GM12873 (cell line): ENCODE measurements around the gene ANKRD35.

Source experiments
- TF ChIP-seq, protein P1 (sequence below): IDR thresholded peaks from 2 replicates; pipeline ENCODE4 v1.5.1; 2012; ENCODE audit warnings: low read depth, mild to moderate bottlenecking, moderate library complexity, low read length, control low read depth; ENCODE audit not compliant: insufficient read depth; ENCODE audit errors: missing control alignments

ANKRD35 gene

DNA sequence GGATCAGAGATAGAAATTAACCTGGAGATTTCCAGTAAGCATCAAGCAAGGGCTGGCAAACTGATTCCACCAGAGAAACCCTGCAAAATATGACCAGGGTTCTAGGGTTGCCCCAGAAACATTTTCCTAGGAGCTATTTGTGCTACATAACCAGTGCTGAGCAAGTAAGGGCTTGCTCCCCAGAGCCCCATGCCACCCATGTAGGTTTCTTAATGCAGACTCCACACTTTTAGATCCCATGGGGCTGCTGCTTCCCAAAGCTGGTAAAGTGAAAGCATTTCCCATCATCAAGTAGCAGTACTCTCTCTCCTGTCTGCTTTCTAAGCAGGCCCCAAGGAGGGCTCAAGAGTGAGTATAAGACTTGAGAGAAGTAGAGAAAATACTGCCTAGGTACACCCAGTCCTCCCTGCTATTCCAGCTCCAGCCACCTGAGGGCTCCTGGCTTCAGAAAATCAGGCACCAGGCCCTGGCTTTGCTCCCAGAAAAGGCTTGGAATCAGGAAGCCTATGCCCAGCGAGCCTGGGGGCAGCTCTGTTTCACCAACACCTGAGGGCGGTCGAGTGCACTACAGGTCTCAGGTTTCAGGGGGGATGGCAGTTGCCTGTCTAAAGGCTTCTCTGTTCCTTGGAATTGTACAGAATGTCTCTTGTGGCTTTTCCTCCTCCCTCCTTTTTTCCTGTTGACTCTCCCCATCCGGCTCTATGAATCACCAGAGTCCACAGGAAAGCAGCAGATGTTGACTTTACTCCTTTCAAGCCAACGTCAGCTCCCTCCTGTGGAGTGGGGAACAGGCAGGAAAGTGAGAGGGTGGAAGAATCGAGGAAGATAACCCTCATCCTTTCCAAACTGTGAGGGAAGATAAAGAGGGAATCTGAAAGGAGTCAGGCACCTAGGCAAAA, 6.2 kb upstream of the ANKRD35 start:
- TF ChIP-seq, protein P1, sequence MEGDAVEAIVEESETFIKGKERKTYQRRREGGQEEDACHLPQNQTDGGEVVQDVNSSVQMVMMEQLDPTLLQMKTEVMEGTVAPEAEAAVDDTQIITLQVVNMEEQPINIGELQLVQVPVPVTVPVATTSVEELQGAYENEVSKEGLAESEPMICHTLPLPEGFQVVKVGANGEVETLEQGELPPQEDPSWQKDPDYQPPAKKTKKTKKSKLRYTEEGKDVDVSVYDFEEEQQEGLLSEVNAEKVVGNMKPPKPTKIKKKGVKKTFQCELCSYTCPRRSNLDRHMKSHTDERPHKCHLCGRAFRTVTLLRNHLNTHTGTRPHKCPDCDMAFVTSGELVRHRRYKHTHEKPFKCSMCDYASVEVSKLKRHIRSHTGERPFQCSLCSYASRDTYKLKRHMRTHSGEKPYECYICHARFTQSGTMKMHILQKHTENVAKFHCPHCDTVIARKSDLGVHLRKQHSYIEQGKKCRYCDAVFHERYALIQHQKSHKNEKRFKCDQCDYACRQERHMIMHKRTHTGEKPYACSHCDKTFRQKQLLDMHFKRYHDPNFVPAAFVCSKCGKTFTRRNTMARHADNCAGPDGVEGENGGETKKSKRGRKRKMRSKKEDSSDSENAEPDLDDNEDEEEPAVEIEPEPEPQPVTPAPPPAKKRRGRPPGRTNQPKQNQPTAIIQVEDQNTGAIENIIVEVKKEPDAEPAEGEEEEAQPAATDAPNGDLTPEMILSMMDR: peak; percentile 88

DNA sequence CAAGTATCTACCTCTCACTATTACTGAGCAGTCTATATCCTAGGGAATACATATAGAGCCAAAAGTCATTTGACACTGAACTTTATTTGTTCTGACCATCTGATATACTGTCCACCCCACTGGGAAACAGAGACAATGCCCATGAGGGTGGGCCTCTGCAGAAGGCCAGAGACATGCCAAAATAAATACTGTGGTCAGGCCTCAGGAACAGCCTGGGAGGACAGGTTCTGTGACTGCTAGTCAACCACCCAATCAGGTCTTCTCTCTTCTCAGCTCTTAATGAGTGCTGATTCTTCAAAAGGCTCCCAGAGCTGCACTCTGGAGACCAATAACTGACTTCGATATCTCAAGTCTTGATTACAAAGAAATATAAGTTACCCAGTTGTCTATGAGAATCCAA, 5.5 kb upstream of the ANKRD35 start:
- TF ChIP-seq, protein P1: no peak

DNA sequence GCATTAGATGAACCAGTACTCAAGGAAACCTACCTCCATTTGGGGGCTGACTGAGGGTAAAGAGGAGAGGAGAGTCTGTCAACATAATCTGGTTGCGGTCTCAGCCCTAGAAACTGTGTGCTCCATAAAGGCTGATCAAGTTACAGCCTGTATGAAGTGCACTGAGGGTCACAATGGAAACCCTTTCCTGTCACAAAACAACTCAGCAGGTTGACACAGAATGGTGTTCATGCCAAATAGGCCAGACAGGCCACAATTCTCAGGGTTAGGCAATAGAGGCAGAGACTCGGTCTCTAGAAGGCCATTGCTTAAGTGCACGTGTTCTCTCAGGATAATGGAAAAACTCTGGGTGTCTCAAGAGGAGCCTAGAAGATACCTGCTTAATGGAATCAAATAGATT, 4.1 kb upstream of the ANKRD35 start:
- TF ChIP-seq, protein P1: no peak

DNA sequence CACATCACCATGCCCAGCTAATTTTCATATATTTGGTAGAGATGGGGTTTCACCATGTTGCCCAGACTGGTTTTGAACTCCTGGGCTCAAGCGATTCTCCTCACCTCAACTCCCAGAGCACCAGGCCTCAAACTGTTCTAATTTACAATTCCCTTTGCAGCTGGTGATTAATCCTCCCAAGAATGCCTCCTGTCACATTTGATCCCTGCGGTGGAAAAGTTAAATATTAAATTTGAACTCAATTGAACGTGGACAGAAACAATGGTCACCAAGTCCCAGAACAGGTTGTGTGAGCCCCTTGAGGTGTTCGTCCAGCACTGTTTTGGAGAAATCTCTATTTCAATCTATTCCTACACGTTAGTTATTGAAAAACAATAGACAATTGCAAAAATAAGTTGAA, 2.0 kb upstream of the ANKRD35 start:
- TF ChIP-seq, protein P1: no peak

DNA sequence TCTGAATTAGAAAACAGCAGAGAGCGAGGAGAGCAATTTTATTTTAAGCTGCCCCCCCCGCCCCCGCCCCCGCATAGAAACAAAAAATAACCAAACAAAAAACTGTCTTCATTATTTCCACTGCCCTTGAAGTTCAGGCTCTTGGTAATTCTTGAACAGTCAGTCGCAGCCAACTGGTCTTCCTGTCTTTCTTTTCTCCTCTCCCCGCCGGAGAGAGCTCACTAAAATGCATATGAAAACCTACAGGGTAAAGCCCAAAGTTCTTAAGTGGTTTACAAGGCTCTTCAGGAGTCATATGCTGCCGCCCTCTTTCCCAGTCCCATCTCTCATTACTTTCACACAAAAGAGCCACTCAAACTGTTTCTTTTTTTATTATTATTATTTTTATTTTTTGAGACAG, 1.1 kb upstream of the ANKRD35 start:
- TF ChIP-seq, protein P1: no peak

DNA sequence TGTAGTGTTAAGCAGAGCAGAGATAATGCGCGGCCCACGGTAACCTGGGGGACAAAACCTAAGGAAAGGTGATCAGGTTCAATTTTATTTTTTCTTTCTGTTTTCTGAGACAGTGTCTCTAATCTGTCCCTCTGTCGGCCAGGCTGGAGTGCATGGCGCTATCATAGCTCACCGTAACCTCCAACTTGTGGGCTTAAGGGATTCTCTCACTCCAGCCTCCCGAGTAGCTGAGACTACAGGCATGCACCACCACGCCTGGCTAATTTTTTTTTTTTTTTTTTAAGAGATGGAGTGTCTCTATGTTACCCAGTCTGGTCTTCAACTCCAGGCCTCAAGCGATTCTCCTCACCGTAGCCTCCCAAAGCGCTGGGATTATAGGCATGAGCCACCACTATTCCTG, 724 bp upstream of the ANKRD35 start:
- TF ChIP-seq, protein P1: no peak

DNA sequence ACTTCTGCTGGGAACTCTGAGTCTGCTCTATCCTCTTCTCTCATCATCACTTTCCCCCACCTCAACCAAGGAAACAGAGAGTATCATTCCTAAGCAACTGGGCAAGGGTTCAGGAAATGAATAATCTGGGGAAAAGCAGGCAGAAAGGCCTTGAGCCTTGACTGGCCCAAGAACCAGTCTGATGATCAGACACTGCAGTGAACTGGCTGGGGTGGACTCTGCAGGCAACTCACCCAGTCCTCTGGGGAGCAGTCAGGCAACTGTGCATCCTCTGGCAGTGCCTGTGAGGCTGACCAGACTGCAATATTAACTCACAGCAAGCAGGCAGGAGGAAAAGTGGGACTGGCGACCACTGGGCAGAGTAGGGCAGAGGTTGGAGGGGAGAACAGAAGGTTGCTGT, 991 bp downstream of the ANKRD35 start:
- TF ChIP-seq, protein P1: no peak
